Cerebellar nuclear complex (tissue), 1 donor: Measurements from ENCODE around the gene SRD5A3.
"Not testable (repeated sequence)": the region's sequence is repeated elsewhere in the genome, so short reads cannot be mapped to it uniquely, and the experiment has no call there.

Source experiments
- DNase-seq, 2 experiments: peaks; one replicate each; lab custom pipeline; 2025; lab: John Stamatoyannopoulos, UW

SRD5A3 gene

DNA sequence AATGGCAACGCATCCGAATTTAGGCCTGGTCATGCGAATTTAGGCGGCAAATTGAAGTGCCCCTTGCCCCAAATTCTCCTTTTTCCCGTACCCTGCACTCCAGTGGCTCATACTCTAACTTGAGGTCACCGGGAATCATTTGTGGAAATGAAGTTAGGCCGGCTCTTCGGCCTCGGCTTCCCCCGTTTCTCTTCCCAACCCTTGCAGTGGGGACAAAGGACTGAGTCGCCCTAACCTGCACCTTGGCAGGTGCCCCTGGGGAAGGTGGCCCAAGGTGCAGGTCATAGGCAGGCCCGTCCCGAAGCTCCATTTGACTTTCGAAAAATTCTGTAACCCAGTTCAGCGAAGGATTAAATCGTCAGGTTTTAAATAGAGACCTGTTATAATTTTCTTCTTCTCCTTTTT is 811 bp downstream of the SRD5A3 start:
- no peak for DNase-seq

GRCh38 chr4:55347610-55348228 is 1.7 kb downstream of the SRD5A3 start:
- DNase-seq: no peak

DNA sequence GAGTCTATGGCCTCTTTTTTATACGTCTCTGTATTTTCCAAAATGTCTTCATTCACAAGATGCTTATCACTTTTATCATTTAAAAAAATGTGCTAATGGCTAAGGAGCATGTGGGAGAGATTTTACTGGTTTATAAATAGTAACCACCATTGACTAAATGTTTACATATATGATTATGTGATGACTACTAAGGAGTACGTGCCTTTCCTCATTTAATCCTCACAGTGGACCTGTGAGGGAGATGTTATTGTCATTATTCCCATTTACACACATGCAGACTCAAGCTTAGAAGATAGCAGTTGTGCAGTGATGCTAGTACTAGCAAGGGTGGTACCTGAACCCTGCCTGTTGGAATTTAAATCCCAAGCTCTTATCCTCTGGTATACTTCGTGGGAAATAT is 2.4 kb downstream of the SRD5A3 start:
- DNase-seq: no peak

DNA sequence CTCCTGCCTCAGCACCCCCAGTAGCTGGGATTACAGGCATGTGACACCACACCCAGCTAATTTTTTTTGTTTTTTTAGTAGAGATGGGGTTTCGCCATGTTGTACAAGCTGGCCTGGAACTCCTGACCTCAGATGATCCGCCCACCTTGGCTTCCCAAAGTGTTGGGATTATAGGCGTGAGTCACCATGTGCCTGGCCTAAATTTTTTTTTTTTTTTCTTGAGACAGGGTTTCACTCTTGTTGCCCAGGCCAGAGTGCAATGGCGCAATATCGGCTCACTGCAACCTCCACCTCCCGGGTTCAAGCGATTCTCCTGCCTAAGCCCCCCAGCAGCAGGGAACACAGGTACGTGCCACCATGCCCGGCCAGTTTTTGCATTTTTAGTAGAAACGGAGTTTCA is 4.8 kb downstream of the SRD5A3 start:
- not testable (repeated sequence) for DNase-seq

- no peak for DNase-seq
These were observed 5.8 kb downstream of the SRD5A3 start for GRCh38 chr4:55351824-55352223.

DNA sequence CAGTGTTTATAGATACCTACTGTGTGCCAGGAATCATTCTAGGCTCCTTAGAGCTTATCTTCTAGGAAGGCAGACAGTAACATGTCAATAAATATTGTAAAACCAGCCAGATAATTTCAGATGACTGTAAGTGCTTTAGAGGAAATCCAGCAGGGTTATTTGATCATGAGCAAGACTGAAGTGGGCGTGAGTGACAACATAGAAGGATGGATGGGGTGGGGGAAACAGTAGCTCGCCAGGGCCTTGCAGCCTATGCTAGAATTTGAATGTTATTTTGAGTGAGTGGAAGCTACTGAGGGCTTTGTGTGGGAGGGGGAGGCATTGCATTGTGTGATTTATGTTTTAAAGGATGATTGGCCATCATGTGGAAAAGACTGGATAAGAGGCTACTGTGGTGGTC is 6.7 kb downstream of the SRD5A3 start:
- no peak for DNase-seq

- DNase-seq: not testable (repeated sequence)
These were observed 7.2 kb downstream of the SRD5A3 start for GRCh38 chr4:55353228-55353747.

DNA sequence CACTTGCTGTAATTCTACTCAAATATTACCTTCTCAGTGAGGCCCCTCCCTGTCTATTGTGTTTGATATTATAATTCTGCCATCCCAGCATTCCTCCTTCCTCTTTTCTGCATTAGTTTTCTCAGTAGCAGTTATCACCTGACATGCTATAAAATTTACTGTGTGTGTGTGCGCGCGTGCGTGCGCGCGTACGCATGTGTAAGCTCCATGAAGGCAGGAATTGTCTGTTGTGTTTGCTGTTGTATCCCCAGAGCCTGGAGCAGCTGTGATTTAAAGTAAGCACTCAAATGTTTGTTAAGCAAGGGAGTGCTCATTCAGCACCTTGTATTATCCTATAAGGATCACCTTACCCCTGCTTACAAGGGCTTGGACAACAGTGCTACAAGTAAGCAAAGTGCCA is 8.6 kb downstream of the SRD5A3 start:
- DNase-seq: no peak

DNA sequence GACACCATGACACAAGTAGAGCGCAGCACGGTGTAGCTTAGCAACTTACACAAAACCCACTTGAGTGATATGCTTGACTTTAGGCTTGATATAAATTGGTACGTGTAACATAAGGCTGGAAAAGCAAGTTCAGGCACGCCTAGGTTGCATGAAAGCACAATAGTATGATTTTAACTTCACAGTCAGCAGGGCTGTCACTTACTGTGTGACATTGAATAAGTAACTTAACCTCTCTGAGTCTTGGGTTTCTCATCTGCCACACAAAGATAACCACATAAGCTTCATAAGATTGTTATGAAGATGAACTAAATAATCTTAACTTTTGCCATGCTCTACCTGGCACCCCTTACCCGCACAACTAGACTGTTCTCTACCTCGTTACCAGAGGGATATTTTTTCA is 9.5 kb downstream of the SRD5A3 start:
- DNase-seq: no peak

- no peak for DNase-seq
These were observed 11.0 kb downstream of the SRD5A3 start for GRCh38 chr4:55356991-55357461.

GRCh38 chr4:55358246-55358645 is 12.2 kb downstream of the SRD5A3 start:
- DNase-seq: no peak

- DNase-seq: no peak
These were observed 12.6 kb downstream of the SRD5A3 start for GRCh38 chr4:55358668-55359067.

- no peak for DNase-seq
These were observed 13.4 kb downstream of the SRD5A3 start for GRCh38 chr4:55359397-55359916.

DNA sequence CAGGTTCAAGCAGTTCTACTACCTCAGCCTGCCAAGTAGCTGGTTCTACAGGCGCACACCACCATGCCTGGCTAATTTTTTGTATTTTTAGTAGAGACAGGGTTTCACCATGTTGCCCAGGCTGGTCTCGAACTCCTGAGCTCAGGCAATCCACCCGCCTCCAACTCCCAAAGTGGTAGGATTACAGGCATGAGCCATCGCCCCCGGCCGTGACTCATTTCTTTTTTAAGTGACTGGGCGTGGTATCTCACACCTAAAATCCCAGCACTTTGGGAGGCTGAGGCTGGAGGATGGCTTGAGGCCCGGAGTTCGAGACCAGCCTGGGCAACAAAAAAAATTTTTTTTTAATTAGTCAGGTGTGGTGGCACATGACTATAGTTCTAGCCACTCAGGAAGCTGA is 16.9 kb downstream of the SRD5A3 start:
- not testable (repeated sequence) for DNase-seq

GRCh38 chr4:55363691-55364351 is 17.8 kb downstream of the SRD5A3 start:
- no peak for DNase-seq

DNA sequence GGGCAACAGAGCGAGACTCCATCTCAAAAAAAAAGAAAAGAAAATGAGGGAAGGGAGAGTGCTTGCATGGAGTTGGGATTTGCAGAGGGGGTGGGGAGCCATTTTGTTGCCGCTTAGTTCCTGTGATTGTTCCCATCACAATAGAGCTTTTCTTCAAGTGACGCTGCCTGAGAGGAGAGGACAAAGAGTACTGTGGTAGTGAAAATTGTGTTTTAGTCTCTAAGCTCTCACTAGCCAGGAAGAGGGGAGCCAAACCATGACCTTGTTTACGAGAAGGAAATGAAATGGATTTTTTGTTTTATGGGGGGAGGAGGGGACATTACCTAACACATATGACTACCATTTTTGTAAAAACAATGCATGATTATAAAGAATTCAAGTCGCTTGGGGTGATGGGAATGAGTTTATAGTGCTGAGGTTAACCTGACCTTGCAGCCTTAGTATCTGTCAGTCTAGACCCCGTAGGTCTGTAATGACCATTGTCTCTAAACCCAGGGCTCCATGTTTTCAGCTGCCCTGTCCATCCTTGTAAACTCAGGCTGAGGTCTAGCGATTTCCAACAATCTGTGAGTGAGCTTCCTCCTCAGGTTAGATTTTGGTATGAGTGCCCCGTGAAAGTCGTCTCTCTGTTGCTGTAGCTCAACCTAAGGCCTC is 18.8 kb downstream of the SRD5A3 start:
- DNase-seq: no peak

DNA sequence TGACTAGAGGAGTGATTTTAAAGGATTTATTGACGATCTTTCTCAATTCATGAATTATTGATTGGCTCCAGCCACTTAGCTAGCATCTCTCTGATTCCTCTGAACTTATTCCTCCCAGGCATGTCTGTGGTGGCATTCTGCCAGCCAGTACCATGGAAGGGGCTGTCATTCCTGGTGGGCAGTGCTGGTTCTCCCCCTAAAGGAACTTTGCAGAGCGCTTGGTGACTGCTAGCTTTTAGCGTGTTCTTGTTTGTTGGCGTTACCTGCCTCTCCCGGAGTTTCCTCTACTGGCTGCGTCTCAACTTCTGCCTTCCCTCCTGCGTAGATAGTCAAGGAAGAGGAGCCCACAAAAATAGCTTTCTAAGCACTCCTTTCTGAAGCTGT is 19.3 kb downstream of the SRD5A3 start:
- DNase-seq: no peak

GRCh38 chr4:55366621-55367020 is 20.6 kb downstream of the SRD5A3 start:
- no peak for DNase-seq

DNA sequence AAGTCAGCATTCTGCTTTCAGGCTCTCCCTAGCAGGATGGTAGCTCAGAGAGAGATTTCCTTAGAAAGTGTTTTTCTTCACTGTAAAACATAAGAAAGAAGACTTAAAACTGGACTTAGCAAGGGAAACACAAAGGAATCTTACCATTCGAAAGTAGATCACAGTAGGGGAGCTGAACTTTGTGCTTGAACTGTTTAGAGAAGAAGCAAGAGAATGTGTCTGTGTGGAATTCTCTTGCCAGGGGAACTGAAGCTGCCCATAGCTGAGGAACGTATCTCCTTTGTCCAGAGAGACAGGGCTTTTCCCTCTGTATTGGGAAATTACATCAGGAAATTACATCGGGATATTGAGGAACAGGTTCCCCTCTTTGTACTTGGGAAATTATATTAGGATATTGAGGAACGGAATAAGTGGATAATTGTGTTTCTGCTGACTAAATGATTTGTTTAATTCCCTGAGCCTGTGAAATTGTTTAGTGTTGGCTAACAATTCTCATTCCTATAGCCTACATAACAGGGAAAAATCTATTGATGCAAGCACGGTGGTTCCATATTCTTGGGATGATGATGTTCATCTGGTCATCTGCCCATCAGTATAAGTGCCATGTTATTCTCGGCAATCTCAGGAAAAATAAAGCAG is 21.2 kb downstream of the SRD5A3 start:
- no peak for DNase-seq

DNA sequence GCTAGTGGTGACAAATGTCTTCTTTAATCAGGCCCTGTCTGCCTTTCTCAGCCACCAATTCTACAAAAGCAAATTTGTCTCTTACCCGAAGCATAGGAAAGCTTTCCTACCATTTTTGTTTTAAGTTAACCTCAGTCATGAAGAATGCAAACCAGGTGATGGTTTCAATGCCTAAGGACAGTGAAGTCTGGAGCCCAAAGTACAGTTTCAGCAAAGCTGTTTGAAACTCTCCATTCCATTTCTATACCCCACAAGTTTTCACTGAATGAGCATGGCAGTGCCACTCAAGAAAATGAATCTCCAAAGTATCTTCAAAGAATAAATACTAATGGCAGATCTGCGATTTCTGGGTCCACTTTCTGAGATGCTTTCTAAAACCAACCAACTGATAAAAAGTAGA is 23.9 kb downstream of the SRD5A3 start:
- no peak for DNase-seq

DNA sequence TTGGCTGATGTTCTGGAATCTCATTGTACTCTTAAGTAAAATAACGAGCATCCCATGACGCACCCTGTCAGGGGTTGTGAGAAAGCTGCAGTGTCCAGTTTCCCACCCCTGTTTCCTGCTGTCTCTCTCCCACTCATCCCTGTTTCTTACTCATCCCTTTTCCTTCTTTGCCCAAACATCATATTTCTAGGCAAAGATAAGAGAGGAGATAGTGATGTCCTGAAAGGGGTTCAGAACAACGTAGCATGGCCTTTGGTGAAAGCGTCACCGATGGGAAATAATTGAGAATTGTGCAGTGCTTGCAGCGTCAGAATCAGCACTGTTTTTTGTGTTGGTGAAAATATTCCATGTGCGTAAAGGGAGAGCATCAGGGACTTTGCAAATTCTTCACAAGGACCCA is 26.2 kb downstream of the SRD5A3 start:
- no peak for DNase-seq

- no peak for DNase-seq
These were observed 27.4 kb downstream of the SRD5A3 start for GRCh38 chr4:55373461-55373860.
